ENCODE measurements around the gene HSPB7.
A peak's percentile ranks its signal among the peaks of the same experiment; 100 is the strongest.

- TF ChIP-seq, protein P1, sequence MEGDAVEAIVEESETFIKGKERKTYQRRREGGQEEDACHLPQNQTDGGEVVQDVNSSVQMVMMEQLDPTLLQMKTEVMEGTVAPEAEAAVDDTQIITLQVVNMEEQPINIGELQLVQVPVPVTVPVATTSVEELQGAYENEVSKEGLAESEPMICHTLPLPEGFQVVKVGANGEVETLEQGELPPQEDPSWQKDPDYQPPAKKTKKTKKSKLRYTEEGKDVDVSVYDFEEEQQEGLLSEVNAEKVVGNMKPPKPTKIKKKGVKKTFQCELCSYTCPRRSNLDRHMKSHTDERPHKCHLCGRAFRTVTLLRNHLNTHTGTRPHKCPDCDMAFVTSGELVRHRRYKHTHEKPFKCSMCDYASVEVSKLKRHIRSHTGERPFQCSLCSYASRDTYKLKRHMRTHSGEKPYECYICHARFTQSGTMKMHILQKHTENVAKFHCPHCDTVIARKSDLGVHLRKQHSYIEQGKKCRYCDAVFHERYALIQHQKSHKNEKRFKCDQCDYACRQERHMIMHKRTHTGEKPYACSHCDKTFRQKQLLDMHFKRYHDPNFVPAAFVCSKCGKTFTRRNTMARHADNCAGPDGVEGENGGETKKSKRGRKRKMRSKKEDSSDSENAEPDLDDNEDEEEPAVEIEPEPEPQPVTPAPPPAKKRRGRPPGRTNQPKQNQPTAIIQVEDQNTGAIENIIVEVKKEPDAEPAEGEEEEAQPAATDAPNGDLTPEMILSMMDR (IDR thresholded peaks at IDR 0.05), result peak in 1 of 3 donors; percentile 76
- no peak for TF ChIP-seq POLR2A (IDR thresholded peaks at IDR 0.05)
These were observed 14.7 kb upstream of the HSPB7 start for GRCh38 chr1:16032388-16033102.
